ENCODE measurements around the gene LRRIQ3.

Gene LRRIQ3

GRCh38 chr1:74113333-74113732 lies 84.6 kb downstream of the LRRIQ3 start:
- DNase-seq (ENCODE audit: low spot score) = no peak

DNA sequence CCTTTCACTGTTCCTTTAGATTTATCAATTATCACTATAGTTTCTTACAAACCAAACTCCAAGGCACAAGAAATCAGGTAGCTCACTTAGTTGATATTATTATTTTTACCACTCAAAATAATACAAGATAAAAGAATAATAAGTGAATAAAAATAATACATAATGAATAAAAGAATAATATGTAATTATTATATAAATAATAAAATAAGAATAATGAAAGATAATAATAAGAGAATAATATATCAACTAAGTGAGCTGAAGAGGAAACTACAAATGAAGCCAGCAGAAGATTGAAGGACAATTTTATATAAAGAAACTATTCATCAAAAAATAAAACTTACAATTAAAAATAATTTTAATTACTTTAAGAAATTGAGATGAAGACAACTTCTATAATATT lies 90.6 kb downstream of the LRRIQ3 start:
- DNase-seq (ENCODE audit: low spot score) = no peak

DNA sequence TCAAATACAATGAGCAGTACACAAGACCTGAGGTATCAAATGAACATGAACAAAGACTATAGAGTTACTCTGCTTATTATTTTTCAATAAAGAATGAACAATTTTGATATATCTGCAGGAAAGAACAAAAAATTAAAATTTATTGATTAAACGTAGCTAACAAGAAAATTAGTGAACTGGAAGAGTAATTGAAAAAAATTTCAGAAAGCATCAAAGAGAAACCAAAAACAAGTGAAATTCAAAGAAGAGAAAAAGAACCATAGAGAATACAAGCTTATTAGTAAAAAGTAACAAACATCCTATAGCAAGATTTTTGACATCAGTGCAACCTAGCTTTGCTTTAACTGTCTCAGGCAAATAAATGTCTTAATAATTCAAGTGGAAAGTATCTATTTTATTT lies 106.6 kb downstream of the LRRIQ3 start:
- DNase-seq (ENCODE audit: low spot score) = no peak

DNA sequence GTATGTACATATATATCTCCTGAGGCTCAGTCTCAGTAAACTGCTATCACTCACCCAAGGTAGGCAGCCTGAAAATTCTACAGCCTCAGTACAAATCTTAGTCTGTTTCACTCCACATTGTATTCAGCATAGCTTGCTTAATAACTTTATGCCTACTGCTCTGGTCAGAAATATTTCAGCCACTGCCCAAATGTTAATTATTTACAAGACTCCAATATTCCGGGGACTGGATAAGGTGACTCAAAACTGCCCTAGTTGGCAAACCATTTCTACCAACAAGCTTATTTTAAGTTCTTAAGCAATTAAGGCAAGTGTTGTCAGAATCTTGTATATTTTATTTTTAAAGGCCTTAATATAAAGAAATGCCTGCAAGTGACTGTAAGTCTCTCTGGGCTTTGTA lies 114.8 kb downstream of the LRRIQ3 start:
- DNase-seq (ENCODE audit: low spot score) = no peak

- DNase-seq (ENCODE audit: low spot score) = no peak
Measured at GRCh38 chr1:74065081-74065480, 132.9 kb downstream of the LRRIQ3 start.

DNA sequence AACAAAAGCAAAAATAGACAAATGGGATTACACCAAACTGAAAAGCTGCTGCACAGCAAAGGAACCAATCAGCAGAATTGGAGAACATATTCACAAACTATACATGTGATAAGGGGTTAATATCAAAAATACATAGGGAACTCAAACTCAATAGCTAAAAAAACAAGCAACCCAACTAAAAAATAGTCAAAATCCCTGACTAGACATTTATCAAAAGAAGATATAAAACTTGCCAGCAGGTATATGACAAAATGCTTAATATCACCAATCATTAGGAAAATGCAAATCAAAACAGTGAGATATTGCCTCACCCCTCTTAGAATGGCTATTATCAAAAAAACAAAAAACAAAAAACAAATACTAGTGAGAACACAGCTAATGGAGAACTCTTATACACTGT lies 140.3 kb downstream of the LRRIQ3 start:
- DNase-seq (ENCODE audit: low spot score) = no peak

- no peak for DNase-seq (ENCODE audit: low spot score)
Measured at GRCh38 chr1:74053407-74053806, 144.6 kb downstream of the LRRIQ3 start.

DNA sequence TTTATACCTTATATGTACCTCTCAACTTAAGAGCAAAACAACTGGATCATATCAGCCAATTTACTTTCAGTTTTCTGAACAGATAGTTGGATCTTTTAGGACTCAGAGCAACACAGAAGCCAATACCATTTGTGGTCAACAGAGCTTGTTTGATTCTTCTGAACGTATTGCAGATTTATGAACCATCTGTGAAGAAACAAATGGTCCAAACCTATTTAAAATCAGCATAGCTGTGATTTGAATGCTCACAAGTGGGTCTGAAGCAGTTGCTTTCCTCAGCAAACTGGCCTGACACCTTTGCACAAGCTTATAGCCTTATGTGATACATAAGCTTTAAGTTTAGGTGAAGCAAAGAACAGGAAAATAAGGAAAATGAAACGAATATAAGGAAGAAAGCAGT lies 147.6 kb downstream of the LRRIQ3 start:
- no peak for DNase-seq (ENCODE audit: low spot score)

GRCh38 chr1:74038042-74038441 lies 159.9 kb downstream of the LRRIQ3 start:
- no peak for DNase-seq (ENCODE audit: low spot score)

DNA sequence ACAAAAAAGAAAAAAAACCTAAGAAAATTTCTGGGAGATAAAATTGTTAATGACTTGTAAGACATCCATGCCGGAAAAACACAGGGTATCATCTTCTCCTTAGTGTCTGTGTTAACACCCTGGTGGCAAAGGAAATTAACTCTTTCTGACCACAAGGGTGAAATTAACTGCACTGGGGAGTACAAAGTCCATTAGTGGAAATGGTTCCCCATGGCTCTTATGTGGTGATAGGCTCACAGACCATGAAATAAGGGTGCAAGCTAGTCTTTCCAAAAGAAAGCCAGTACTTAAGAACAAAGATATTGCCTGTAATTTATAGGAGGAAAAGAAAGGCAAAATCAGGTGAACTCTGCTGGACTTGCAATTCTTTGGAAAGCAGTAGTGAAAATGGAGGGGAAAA lies 185.4 kb downstream of the LRRIQ3 start:
- DNase-seq (ENCODE audit: low spot score) = no peak

DNA sequence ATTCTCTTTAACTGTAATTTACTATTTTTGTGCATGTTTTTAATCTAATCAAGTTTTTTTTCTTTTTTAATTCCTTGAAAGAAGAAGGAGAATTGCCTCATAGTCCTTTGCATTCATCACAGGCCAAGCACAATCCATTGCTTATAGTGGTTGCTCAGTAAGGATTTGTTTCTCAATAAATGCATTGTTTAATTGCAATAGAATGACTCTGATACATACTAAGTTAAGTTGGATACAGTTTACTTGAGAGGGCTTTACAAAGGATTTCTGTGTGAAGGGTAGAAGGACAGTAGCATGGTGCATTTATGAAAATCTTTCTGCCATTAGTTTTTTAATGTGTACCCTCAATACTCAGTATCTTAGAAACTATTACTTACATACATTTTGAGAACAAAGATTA lies 186.2 kb downstream of the LRRIQ3 start:
- no peak for DNase-seq (ENCODE audit: low spot score)

DNA sequence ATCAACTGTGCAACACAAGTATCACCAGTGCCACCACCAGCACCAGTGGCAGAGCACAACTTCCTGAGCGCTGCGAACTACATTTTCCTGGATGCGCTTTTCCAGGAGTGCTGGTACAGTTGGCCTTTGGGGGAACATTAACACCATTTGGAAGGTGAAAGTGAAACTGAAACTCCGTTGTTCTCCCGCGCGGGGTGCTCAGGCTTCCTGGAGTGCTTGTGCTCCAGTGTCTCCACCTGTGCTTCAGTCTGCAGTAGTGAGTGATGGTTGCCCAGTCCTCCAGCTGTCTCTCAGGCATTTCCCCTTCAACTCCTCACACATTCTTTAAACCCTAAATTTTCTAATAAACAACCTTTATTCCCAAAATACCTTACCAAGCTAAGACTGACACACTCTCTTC lies 187.8 kb downstream of the LRRIQ3 start:
- DNase-seq (ENCODE audit: low spot score) = no peak

DNA sequence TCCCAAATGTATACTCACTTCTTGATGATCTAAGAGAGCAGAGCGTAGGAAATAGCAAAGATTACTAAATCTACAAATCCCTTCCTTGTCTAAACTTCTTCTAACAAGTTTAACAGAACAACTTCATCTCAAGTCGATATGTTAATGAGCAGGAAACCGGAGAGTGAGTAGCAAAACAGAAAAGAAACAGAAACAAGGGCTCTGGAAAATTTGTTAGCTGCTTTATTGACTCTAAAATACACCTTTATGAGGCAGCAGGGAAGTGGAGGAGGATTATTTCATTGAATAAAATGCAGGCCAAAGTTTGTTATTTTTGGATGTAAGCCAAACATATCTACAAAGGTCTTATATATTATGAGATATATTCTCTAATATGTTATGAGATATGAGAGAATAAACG lies 192.4 kb downstream of the LRRIQ3 start:
- no peak for DNase-seq (ENCODE audit: low spot score)

GRCh38 chr1:74003806-74004205 lies 194.2 kb downstream of the LRRIQ3 start:
- DNase-seq (ENCODE audit: low spot score) = no peak

GRCh38 chr1:73998348-73998959 lies 199.5 kb downstream of the LRRIQ3 start:
- DNase-seq (ENCODE audit: low spot score) = no peak

DNA sequence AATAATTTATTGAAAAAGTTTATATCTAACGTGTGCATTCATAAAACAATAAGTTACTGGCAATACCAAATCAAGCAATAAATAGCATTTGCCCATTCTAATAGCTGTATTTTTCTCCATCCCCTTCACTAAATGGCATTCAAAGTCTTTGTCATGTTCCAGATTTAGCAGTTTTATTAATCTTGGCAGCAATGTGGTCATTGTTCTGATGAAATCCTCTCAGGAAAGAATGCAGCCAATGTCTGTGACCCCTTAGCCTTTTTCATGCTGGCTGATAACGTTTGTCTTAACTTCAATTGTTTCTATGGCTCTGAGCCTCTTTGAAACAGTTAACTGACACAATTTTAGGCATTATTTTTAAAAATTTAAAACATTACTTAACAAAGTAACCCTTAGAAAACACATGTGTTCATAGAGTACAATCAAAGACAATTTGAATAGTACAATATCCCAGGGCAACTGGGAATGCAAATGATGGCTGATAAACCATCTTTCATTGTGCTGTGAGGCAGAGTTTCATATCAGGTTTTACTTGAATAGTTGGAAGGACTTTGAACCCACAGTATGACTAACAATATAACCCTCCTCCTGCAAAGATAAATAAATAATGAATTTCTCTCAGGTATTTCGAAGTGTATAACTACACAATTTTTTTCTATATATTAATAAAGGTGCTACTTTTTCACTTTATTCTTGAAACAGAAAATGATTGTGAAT lies 217.5 kb downstream of the LRRIQ3 start:
- DNase-seq (ENCODE audit: low spot score) = no peak

GRCh38 chr1:73979684-73980083 lies 218.3 kb downstream of the LRRIQ3 start:
- no peak for DNase-seq (ENCODE audit: low spot score)

- DNase-seq (ENCODE audit: low spot score) = no peak
Measured at GRCh38 chr1:73978964-73979363, 219.0 kb downstream of the LRRIQ3 start.

Data from HuH-7.5 (cell line).